ENCODE measurements around the gene TCP1. TPM values are rescaled to one million over a fixed set of nuclear protein-coding genes. Genes with fewer than 3 reads are reported as not detected.

The TCP1 gene
- total and polyA plus RNA-seq, 2 donors (not counting 3 experiments of a cell fraction or from before 2014, with no cell fraction given): 168 to 302 TPM

DNA sequence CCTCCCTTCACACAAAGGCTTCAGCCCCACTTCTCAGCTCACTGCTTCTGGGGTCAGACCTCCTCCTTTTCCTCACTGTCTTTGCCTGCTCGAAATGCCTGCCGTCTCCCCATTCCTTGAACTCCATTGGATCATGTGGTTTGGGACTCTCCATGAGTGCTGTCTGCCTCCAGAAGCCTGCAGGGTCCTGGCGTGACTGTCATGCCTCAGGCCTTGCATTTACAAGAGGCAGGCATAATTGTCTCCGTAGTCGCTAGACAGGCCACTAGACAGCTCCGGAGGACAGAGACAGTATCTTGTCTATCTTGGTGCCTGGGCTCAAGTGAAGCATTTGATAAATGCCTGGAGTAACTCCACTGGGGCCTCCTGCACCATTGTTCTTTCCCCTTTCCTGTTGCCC is 26.0 kb upstream of the TCP1 start:
- H3K79me2 ChIP-seq (ENCODE audit: control insufficient read depth, insufficient read depth, low read length): no peaks in the 10 kb centered on the region

GRCh38 chr6:159813781-159814180 is 24.4 kb upstream of the TCP1 start:
- Histone ChIP-seq H4K20me1 (replicated peaks; ENCODE audit: control insufficient read depth, extremely low read depth, insufficient read depth, low read length) (no peaks in the 10 kb centered on the region), H3K4me1 (ENCODE audit: control insufficient read depth, extremely low read depth, insufficient read depth, low read length) (no peaks in the 10 kb centered on the region), H3K4me3 (replicated peaks in 1 of 3; ENCODE audit: insufficient read depth in 1 of 3, low read depth in 1 of 3, low read length in 3 of 3) (no peak overlapping the region), H3K9me3 (replicated peaks; ENCODE audit: control insufficient read depth, insufficient read depth, low read length) (no peaks in the 10 kb centered on the region), H2AFZ (ENCODE audit: low read depth, low read length) (no peak overlapping the region), H3K27me3 (ENCODE audit: control insufficient read depth in 2 of 2, insufficient read depth in 2 of 2, low read length in 2 of 2) (no peaks in the 10 kb centered on the region), H3K27ac (ENCODE audit: insufficient read depth, low read depth, low read length) (no peak overlapping the region), H3K9me1 (replicated peaks; ENCODE audit: control insufficient read depth, extremely low read depth, insufficient read depth, low read length) (no peaks in the 10 kb centered on the region), H3K9ac (replicated peaks; ENCODE audit: extremely low read depth, insufficient read depth, low read length) (no peak overlapping the region), H3K79me2 (ENCODE audit: control insufficient read depth, insufficient read depth, low read length) (no peaks in the 10 kb centered on the region), H3K4me2 (ENCODE audit: insufficient read depth, low read length) (no peak overlapping the region), H3K36me3 (ENCODE audit: control insufficient read depth in 2 of 2, extremely low read depth in 1 of 2, insufficient read depth in 2 of 2, low read length in 2 of 2) (no peaks in the 10 kb centered on the region)
- no peak for TF ChIP-seq FOS (IDR thresholded peaks at IDR 0.05; ENCODE audit: borderline replicate concordance, insufficient read depth, low read length)
- TF ChIP-seq POLR2AphosphoS5 (IDR thresholded peaks at IDR 0.05; ENCODE audit: insufficient read depth, low read depth, low read length): no peak
- TF ChIP-seq GATA2 (IDR thresholded peaks at IDR 0.05; ENCODE audit: insufficient read depth, insufficient read length, low read depth, low read length): no peak
- no peak for TF ChIP-seq MAX (IDR thresholded peaks at IDR 0.05; ENCODE audit: insufficient read depth, insufficient read length)
- TF ChIP-seq POLR2A (IDR thresholded peaks at IDR 0.05; ENCODE audit: low read depth, low read length): no peak
- TF ChIP-seq JUN (IDR thresholded peaks at IDR 0.05; ENCODE audit: borderline replicate concordance, insufficient read depth, insufficient read length, low read depth): no peak
- no peak for TF ChIP-seq EZH2 (IDR thresholded peaks at IDR 0.05; ENCODE audit: borderline replicate concordance, low read depth, low read length, severe bottlenecking)
- no peak for TF ChIP-seq MYC (IDR thresholded peaks at IDR 0.05; ENCODE audit: low read depth, low read length)
- TF ChIP-seq, protein P1, sequence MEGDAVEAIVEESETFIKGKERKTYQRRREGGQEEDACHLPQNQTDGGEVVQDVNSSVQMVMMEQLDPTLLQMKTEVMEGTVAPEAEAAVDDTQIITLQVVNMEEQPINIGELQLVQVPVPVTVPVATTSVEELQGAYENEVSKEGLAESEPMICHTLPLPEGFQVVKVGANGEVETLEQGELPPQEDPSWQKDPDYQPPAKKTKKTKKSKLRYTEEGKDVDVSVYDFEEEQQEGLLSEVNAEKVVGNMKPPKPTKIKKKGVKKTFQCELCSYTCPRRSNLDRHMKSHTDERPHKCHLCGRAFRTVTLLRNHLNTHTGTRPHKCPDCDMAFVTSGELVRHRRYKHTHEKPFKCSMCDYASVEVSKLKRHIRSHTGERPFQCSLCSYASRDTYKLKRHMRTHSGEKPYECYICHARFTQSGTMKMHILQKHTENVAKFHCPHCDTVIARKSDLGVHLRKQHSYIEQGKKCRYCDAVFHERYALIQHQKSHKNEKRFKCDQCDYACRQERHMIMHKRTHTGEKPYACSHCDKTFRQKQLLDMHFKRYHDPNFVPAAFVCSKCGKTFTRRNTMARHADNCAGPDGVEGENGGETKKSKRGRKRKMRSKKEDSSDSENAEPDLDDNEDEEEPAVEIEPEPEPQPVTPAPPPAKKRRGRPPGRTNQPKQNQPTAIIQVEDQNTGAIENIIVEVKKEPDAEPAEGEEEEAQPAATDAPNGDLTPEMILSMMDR (IDR thresholded peaks at IDR 0.05; ENCODE audit: extremely low read depth in 1 of 2, insufficient read depth in 1 of 2, low read depth in 1 of 2, low read length in 2 of 2): no peak
- no TSS peak for BruUV-seq (replicated peaks)
- dilution Hi-C loops (cut with MboI; ENCODE audit: extremely low pct_ligation_motif_present, low sequenced_read_pairs) (no loop called here), intact Hi-C loops (cut with micrococcal nuclease) (no loop called here)
- FAIRE-seq: no peak
- ChIA-PET CTCF (no interaction called here), POLR2A (no interaction called here)
- DNase-seq (ENCODE audit: low read depth, low spot score): no peak

More for the DNA sequence above, 26.0 kb upstream of the TCP1 start:
- dilution Hi-C loops (cut with MboI; ENCODE audit: extremely low pct_ligation_motif_present, low sequenced_read_pairs): no loop called here
- intact Hi-C loops (cut with micrococcal nuclease): no loop called here
- no peak for DNase-seq (ENCODE audit: low read depth, low spot score)
- FAIRE-seq: no peak
- Histone ChIP-seq H3K9ac (replicated peaks; ENCODE audit: extremely low read depth, insufficient read depth, low read length) (no peak overlapping the region), H3K36me3 (ENCODE audit: control insufficient read depth in 2 of 2, extremely low read depth in 1 of 2, insufficient read depth in 2 of 2, low read length in 2 of 2) (no peaks in the 10 kb centered on the region), H3K27ac (ENCODE audit: insufficient read depth, low read depth, low read length) (no peak overlapping the region), H3K4me2 (ENCODE audit: insufficient read depth, low read length) (no peak overlapping the region), H3K9me1 (replicated peaks; ENCODE audit: control insufficient read depth, extremely low read depth, insufficient read depth, low read length) (no peaks in the 10 kb centered on the region), H4K20me1 (replicated peaks; ENCODE audit: control insufficient read depth, extremely low read depth, insufficient read depth, low read length) (no peaks in the 10 kb centered on the region), H2AFZ (ENCODE audit: low read depth, low read length) (no peak overlapping the region), H3K27me3 (ENCODE audit: control insufficient read depth in 2 of 2, insufficient read depth in 2 of 2, low read length in 2 of 2) (no peaks in the 10 kb centered on the region), H3K9me3 (replicated peaks; ENCODE audit: control insufficient read depth, insufficient read depth, low read length) (no peaks in the 10 kb centered on the region), H3K4me3 (replicated peaks in 1 of 3; ENCODE audit: insufficient read depth in 1 of 3, low read depth in 1 of 3, low read length in 3 of 3) (no peak overlapping the region), H3K4me1 (ENCODE audit: control insufficient read depth, extremely low read depth, insufficient read depth, low read length) (no peaks in the 10 kb centered on the region)
- ChIA-PET POLR2A (no interaction called here), CTCF (no interaction called here)
- BruUV-seq (replicated peaks): no TSS peak
- no peak for TF ChIP-seq JUN (IDR thresholded peaks at IDR 0.05; ENCODE audit: borderline replicate concordance, insufficient read depth, insufficient read length, low read depth)
- TF ChIP-seq POLR2A (IDR thresholded peaks at IDR 0.05; ENCODE audit: low read depth, low read length): no peak
- no peak for TF ChIP-seq MAX (IDR thresholded peaks at IDR 0.05; ENCODE audit: insufficient read depth, insufficient read length)
- TF ChIP-seq, protein P1 (IDR thresholded peaks at IDR 0.05; ENCODE audit: extremely low read depth in 1 of 2, insufficient read depth in 1 of 2, low read depth in 1 of 2, low read length in 2 of 2): no peak
- no peak for TF ChIP-seq POLR2AphosphoS5 (IDR thresholded peaks at IDR 0.05; ENCODE audit: insufficient read depth, low read depth, low read length)
- no peak for TF ChIP-seq FOS (IDR thresholded peaks at IDR 0.05; ENCODE audit: borderline replicate concordance, insufficient read depth, low read length)
